GM21515 (cell line): Measurements from ENCODE around the gene ACP3.
A peak's percentile ranks its signal among the peaks of the same experiment; 100 is the strongest.
"Not testable (repeated sequence)": the region's sequence is repeated elsewhere in the genome, so short reads cannot be mapped to it uniquely, and the experiment has no call there.

Experiments used
- ATAC-seq: cut with Tn5 transposase; IDR thresholded peaks from one replicate; pipeline ENCODE4 v1.9.1; 2021; ENCODE audit not compliant: unreplicated experiment

The ACP3 gene

DNA sequence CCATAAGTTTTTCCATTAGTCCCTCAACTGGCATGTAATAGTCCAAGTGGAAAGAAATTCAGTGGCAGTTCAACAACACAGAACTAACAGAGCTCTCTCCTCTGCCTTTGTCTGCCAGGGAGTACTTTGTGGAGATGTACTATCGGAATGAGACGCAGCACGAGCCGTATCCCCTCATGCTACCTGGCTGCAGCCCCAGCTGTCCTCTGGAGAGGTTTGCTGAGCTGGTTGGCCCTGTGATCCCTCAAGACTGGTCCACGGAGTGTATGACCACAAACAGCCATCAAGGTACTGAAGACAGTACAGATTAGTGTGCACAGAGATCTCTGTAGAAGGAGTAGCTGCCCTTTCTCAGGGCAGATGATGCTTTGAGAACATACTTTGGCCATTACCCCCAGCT is 39.4 kb downstream of the ACP3 start:
- ATAC-seq: no peak

- ATAC-seq: no peak
Measured at GRCh38 chr3:132360717-132361116, 43.5 kb downstream of the ACP3 start.

- ATAC-seq: no peak
Measured at GRCh38 chr3:132362329-132362728, 45.1 kb downstream of the ACP3 start.

DNA sequence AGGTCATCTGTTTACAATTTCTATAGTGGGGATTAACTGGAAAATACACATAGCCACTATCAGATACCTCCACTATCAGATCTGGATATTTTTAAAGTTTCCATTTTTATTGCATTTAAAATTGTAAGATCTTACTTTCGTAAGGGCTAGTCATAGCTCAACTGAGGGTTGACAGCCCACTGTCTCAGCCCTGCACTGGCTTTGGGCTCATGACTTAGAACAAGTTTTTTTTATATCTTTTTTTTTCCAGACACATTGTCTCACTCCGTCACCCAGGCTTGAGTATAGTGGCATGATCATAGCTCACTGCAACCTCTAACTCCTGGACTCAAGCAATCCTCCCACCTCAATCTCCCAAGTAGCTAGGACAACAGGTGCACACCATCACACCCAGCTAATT is 51.3 kb downstream of the ACP3 start:
- ATAC-seq: no peak

- no peak for ATAC-seq
Measured at GRCh38 chr3:132368962-132369361, 51.8 kb downstream of the ACP3 start.

DNA sequence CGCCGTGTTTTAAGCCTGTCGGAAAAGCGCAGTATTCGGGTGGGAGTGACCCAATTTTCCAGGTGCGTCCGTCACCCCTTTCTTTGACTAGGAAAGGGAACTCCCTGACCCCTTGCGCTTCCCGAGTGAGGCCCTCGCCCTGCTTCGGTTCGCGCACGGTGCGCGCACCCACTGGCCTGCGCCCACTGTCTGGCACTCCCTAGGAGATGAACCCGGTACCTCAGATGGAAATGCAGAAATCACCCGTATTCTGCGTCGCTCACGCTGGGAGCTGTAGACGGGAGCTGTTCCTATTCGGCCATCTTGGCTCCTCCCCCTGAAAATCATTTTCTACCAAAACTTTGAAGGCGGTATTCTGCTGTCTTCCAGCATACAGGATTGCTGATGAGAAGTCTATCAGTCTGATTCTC is 59.7 kb downstream of the ACP3 start:
- not testable (repeated sequence) for ATAC-seq

GRCh38 chr3:132378048-132378762 is 61.0 kb downstream of the ACP3 start:
- ATAC-seq: peak; percentile 55

DNA sequence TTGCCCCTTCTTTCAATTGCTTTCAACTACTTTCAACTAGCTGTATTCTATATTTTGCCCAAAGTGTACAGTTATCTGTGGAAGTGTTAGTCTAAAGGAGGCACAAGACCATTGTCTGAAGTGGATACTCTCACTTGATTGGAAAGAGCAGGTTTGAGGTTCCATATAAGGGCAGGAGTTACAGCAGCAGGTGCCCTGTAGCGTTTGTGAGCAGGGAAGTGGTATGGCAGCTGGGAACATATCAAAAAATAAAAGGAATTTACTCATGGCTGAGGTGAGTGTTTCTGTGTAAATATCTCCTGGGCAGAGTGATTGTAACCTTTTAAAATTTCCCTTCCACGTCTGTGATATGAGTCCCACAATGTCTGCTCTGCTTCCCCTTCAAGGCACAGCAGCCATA is 61.6 kb downstream of the ACP3 start:
- ATAC-seq: no peak

DNA sequence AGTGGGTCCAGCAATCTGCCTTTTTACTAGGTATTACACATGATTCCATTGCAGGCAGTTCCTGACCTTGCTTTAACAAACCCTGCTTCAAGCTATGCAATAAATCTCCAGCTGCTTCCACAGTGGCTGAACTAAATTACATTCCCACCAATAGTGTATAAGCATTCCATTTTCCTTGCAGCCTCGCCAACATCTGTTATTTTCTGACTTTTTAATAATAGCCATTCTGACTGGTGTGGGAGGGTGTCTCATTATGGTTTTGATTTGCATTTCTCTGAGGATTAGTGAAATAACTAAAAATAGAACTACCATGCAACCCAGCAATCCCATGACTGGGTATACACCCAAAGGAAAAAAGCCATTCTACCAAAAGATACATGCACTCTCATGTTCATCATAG is 63.7 kb downstream of the ACP3 start:
- no peak for ATAC-seq

DNA sequence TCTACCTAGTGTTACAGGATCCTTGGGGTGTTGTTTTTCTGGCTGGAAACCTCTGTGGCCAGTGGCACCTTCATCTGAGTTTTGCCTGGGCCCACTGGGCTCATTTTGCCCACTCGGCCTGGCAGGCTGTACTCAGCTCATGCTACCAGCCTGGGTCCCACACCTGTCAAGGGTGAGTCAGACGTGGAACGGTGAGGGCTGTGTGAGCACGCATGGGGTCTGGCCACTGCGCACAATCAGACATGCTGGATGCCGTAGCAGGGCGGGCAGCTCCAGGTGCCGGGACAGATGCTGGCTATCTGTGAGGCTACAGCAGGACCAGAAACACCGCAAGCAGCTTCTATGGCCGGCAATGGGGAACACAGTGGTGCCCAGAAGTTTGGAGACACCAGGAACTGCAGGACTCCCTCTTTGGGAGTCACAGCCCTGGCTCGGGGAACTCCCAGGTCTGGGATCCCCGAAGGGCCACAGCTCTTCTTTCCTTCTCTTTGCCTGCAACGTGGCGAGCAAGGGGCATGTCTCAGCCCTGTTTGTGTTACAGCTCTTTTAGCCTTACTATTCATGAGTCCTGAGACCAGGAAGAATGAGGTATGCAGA is 64.2 kb downstream of the ACP3 start:
- no peak for ATAC-seq

DNA sequence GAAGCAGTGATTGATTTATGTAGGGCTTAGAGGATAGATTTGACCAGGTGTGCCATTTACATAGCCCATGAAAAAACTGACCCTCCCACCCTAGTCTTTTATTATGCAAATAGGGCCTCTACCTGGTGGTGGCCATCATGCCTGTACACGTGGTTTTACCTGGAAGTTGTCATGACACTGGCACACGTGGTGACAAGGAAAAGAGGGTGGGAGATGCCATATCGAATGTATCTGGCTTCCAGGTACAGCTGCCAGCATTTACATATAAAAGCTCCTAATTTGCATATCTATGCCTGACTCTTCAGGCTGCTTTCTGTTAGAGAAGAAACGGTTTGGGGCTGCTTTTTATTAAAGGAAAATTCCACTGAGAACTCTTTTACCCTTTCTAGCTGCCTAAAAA is 65.1 kb downstream of the ACP3 start:
- ATAC-seq: no peak

- no peak for ATAC-seq
Measured at GRCh38 chr3:132382688-132383194, 65.5 kb downstream of the ACP3 start.

- ATAC-seq: no peak
Measured at GRCh38 chr3:132386259-132386658, 69.1 kb downstream of the ACP3 start.

- not testable (repeated sequence) for ATAC-seq
Measured at GRCh38 chr3:132392675-132393074, 75.5 kb downstream of the ACP3 start.

GRCh38 chr3:132394320-132394719 is 77.1 kb downstream of the ACP3 start:
- ATAC-seq: no peak

GRCh38 chr3:132395126-132395525 is 77.9 kb downstream of the ACP3 start:
- no peak for ATAC-seq

DNA sequence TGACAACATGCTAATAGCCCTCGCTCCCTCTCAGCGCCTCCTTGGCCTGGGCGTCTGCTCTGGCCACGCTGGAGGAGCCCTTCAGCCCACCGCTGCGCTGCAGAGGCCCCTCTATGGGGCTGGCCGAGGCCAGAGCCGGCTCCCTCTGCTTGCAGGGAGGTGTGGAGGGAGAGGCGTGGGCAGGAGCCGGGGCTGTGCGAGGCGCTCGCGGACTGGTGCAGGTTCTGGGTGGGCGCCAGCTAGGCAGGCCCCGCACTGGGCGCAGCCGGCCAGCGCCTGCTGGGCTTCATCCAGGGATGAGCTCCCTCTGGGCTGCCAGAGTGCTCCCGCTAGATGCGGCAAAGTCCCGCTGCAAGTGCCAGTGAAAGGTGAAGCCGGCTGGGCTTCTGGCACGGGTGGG is 79.0 kb downstream of the ACP3 start:
- no peak for ATAC-seq

DNA sequence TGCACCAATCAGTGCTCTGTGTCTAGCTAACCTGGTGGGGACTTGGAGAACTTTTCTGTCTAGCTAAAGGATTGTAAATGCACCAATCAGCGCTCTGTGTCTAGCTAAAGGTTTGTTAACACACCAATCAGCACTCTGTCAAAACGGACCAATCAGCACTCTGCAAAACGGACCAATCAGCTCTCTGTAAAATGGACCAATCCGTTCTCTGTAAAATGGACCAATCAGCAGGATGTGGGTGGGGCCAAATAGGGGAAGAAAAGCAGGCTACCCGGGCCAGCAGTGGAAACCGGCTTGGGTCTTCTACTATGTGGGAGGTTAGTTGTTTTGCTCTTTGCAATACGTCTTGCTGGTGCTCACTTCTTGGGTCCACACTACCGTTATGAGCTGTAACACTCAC is 79.6 kb downstream of the ACP3 start:
- ATAC-seq: not testable (repeated sequence)

- no peak for ATAC-seq
Measured at GRCh38 chr3:132399054-132399929, 82.1 kb downstream of the ACP3 start.

DNA sequence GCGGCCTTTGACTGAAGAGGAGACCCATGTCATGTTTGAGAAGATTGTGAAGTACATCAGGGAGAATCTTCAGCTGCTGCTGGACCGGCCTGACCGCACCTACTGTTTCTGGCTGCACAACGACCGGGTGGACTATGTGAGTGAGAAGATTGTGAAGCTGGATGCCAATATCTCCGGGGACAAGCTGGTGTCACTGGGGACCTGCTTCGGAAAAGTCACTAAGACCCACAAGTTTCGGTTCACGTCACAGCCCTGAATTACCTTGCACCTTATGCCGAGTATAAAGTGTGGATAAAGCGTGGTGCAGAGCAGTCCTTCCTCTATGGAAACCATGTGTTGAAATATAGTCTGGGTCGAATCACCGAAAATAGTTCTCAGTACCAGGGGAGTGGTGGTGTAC is 84.0 kb downstream of the ACP3 start:
- no peak for ATAC-seq

DNA sequence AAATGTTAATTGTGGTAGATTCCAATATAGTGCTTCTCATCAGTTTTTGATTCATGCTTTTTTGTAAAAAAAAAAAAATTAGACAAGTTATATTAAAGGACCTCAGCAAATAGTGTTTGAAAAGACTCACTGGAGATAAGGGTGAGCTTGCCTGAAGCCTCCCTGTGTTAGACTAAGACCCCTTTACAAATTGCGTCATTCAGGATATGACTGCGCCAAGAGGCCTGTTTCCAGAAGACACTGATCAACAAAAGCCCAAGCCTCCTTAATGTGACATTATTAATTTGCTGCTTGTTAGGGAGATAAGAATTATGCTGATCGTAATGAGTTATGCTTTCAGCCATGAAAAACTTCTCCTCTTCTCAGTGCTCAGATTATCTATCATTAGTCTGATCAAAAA is 87.1 kb downstream of the ACP3 start:
- no peak for ATAC-seq

DNA sequence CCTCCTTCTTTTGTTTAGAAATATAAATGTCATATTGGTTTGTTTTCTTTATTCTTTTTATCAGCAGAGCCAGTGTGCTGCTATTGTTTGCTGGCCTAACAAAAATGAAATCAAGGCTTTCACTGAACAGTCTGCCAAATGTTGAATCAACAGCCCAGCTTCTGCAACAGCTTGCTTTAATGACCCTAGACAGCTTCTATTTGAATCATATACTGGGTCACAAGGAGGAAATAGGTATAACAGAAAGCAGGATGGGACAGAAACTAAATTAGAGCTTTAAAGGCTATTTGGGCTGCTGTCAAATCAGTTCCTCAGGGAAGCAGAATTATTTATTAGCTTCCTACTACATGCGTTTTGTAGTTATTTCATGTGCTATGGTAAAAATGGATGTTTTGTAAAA is 88.0 kb downstream of the ACP3 start:
- no peak for ATAC-seq
